Mesothelial cell of epicardium (in vitro differentiated cells): ENCODE results near the gene FRAS1. TPM values are rescaled to one million over a fixed set of nuclear protein-coding genes. Genes with fewer than 3 reads are reported as not detected.
"Not testable (repeated sequence)": the region's sequence is repeated elsewhere in the genome, so short reads cannot be mapped to it uniquely, and the experiment has no call there.

Experiments
- DNase-seq, 2 experiments: peaks; one replicate each; pipeline ENCODE4 v3.0.0; 2021; ENCODE audit warnings: low spot score in 2 of 2; ENCODE audit not compliant: unreplicated experiment in 2 of 2
- H3K27ac Mint-ChIP-seq: 2 replicates; pipeline ENCODE4 v1.8.0; 2021; ENCODE audit warnings: mixed read lengths
- H3K27me3 Mint-ChIP-seq: 2 replicates; pipeline ENCODE4 v1.8.0; 2021; ENCODE audit warnings: low read depth, mixed read lengths
- H3K36me3 Mint-ChIP-seq: 2 replicates; pipeline ENCODE4 v1.8.0; 2021; ENCODE audit warnings: mixed read lengths
- H3K4me1 Mint-ChIP-seq: 2 replicates; pipeline ENCODE4 v1.8.0; 2021; ENCODE audit warnings: mixed read lengths
- H3K4me3 Mint-ChIP-seq: 2 replicates; pipeline ENCODE4 v1.8.0; 2021; ENCODE audit warnings: mild to moderate bottlenecking, moderate library complexity, mixed read lengths
- H3K9me3 Mint-ChIP-seq: 2 replicates; pipeline ENCODE4 v1.8.0; 2021; ENCODE audit warnings: mixed read lengths
- CTCF ChIP-seq: fragments of 200-600 bp; sonication (generic); IDR thresholded peaks from one replicate; pipeline ENCODE4 v1.5.0; 2021; ENCODE audit warnings: antibody characterized with exemption; ENCODE audit not compliant: unreplicated experiment
- total RNA-seq: library from RNA; stranded (reverse); gene quantifications from 3 replicates; pipeline ENCODE4 v1.2.1, GENCODE V29; 2021

The FRAS1 gene
- total RNA-seq, 1 donor from 2014 or later, result 51.9 TPM

GRCh38 chr4:78205591-78205990 is 148.5 kb downstream of the FRAS1 start:
- TF ChIP-seq CTCF, result no peak
- Mint-ChIP-seq H3K9me3 (no peaks in the 10 kb centered on the region), H3K4me3 (no peak overlapping the region), H3K4me1 (peaks cover 32% of the 10 kb centered on the region), H3K27ac (peak overlapping the region; percentile 85), H3K27me3 (no peaks in the 10 kb centered on the region), H3K36me3 (no peaks in the 10 kb centered on the region)
- no peak for DNase-seq

- Mint-ChIP-seq H3K4me3 (no peak overlapping the region), H3K27ac (peak overlapping the region; percentile 22), H3K36me3 (no peaks in the 10 kb centered on the region), H3K27me3 (no peaks in the 10 kb centered on the region), H3K9me3 (no peaks in the 10 kb centered on the region), H3K4me1 (peaks cover 32% of the 10 kb centered on the region)
- TF ChIP-seq CTCF, result no peak
- no peak for DNase-seq
Observed at GRCh38 chr4:78207541-78207940, 150.4 kb downstream of the FRAS1 start.

- peak overlapping the region; percentile 22 for H3K27ac Mint-ChIP-seq
- H3K4me1 Mint-ChIP-seq, result peaks cover 32% of the 10 kb centered on the region
- no peaks in the 10 kb centered on the region for H3K36me3 Mint-ChIP-seq
- H3K9me3 Mint-ChIP-seq, result no peaks in the 10 kb centered on the region
- TF ChIP-seq CTCF, result no peak
- no peak overlapping the region for H3K4me3 Mint-ChIP-seq
- no peak for DNase-seq
- no peaks in the 10 kb centered on the region for H3K27me3 Mint-ChIP-seq
Observed at GRCh38 chr4:78207951-78208350, 150.8 kb downstream of the FRAS1 start.

- not testable (repeated sequence) for H3K36me3 Mint-ChIP-seq, DNase-seq, H3K4me3 Mint-ChIP-seq, H3K27me3 Mint-ChIP-seq, H3K9me3 Mint-ChIP-seq, H3K27ac Mint-ChIP-seq
- peaks cover 35% of the 10 kb centered on the region for H3K4me1 Mint-ChIP-seq
Observed at GRCh38 chr4:78208896-78209295, 151.8 kb downstream of the FRAS1 start.

GRCh38 chr4:78210694-78211410 is 153.7 kb downstream of the FRAS1 start:
- no peaks in the 10 kb centered on the region for H3K36me3 Mint-ChIP-seq
- no peak for DNase-seq
- H3K27me3 Mint-ChIP-seq, result no peaks in the 10 kb centered on the region
- no peak for TF ChIP-seq CTCF
- H3K27ac Mint-ChIP-seq, result no peak overlapping the region
- no peak overlapping the region for H3K4me3 Mint-ChIP-seq
- H3K9me3 Mint-ChIP-seq, result no peaks in the 10 kb centered on the region
- peaks cover 31% of the 10 kb centered on the region for H3K4me1 Mint-ChIP-seq

GRCh38 chr4:78213218-78213617 is 156.1 kb downstream of the FRAS1 start:
- no peak overlapping the region for H3K4me3 Mint-ChIP-seq
- no peaks in the 10 kb centered on the region for H3K9me3 Mint-ChIP-seq
- no peak for DNase-seq
- no peaks in the 10 kb centered on the region for H3K36me3 Mint-ChIP-seq
- no peaks in the 10 kb centered on the region for H3K27me3 Mint-ChIP-seq
- peaks cover 16% of the 10 kb centered on the region for H3K4me1 Mint-ChIP-seq
- no peak overlapping the region for H3K27ac Mint-ChIP-seq
- TF ChIP-seq CTCF, result no peak
